ENCODE results near the gene IGFL3.

IGFL3 gene

GRCh38 chr19:46076031-46076880 lies 48.2 kb downstream of the IGFL3 start:
- DNase-seq: no peak

- DNase-seq: no peak
Measured at GRCh38 chr19:46073268-46073922, 51.1 kb downstream of the IGFL3 start.

Data from CD4-positive, alpha-beta T cell treated with Interferon gamma for 1 hour (primary cell).